Middle frontal gyrus (tissue), 1 donor: ENCODE data around the gene LGR6.
"Not testable (repeated sequence)": the region's sequence is repeated elsewhere in the genome, so short reads cannot be mapped to it uniquely, and the experiment has no call there.

Experiments used
- DNase-seq: peaks from one replicate; pipeline ENCODE4 v3.0.0-alpha.2; 2015; ENCODE audit warnings: low spot score; ENCODE audit errors: extremely low spot score

The LGR6 gene

DNA sequence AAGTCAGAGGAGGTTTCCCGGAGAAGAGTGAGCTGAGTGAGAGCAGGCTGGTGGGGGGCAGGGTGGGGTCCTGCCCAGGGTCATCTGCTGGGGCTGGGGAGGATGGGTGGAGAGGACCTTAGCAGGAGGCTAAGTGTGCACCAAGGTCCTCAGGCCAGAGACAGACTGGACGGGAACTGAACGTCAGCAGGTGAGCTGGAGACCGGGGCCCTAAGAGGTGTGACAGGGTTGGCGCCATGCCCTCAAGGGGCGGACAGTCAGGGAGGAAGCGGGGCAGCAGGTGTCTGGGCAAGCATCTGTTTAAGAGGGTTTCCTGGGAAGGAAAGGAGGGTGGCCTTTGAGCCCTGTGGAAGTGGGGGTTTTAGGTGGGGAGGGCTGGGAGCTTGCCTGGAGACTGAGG lies 19.6 kb upstream of the LGR6 start:
- DNase-seq = no peak

DNA sequence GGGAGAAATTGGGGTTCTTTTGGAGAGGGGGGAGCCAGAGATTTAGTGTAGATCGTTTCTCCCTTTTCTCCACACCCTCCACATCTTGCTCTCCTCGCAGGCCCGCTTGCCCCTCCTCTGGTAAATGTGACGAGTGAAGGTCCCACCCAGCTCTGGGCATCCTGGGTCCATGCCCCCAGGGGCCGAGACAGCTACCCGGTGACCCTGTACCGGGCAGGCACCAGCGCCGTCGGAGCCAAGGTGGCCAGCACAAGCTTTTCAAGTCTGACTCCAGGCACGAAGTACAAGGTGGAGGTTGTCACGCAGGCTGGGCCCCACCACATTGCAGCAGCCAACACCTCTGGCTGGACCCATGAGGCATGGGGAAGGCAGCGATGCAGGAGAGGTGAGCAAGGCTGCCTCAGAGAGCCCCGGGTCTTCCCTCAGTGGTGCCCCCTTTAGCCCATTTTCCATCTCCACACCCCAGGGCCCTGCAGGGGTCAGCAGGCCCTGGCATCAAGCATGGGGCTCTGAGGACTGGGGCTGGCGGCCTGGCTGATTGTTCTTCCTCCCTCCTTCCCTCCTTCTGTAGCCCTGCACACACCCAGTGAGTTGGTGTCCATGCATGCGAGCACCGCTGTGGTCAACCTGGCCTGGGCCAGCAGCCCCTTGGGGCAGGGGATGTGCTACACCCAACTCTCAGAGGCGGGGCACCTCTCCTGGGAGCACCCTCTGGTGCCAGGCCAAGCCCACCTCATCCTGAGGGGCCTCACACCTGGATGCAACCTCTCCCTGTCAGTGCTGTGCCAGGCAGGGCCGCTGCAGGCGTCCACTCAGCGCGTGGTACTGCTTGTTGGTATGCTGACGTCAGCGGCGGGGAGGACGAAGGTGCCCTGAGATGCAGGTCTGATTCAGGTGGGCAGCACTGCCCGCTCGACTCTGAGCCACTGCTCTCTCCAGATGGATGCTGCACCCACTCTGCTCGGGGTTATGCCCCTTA lies 16.4 kb upstream of the LGR6 start:
- DNase-seq = no peak

DNA sequence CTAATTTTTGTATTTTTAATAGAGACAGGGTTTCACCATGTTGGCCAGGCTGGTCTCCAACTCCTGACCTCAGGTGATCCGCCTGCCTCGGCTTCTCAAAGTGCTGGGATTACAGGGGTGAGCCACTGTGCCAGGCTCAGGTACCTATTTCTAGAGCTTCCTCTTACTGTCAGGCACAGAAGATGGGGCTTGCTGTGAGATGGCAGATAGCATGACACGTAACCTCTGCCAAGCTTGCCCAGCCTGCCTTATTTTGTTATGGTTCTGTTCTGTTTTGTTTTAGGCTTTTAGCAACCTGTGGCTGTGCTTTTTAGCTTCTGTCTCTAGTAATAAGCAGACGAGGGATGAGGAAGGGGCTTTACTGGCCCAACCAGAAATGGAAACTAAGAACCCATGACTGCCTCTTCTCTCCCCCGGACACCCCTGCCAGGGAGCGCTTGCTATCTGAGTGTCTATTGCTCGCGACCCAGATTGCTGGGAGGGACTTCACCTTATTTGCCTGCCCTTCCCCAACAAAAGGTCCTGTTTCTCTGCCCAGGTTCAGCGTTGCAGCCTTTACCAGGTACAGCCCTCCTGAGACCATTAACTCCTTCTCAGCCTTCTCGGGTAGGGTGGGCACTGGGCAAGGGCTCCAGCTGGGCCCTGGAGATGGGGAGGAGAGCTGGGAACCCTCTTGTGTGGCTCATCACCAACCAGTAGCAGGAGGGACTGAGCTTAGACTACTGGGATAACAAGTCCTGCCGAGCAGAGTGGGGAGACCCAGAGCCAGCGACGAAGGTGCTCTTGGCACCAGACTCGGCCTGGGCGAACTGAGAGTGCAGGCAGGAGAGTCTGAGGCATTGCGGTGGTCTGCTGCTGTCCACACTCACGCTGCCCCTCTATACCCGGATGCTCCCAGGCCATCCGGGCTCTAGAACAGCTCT lies 13.5 kb upstream of the LGR6 start:
- no peak for DNase-seq

DNA sequence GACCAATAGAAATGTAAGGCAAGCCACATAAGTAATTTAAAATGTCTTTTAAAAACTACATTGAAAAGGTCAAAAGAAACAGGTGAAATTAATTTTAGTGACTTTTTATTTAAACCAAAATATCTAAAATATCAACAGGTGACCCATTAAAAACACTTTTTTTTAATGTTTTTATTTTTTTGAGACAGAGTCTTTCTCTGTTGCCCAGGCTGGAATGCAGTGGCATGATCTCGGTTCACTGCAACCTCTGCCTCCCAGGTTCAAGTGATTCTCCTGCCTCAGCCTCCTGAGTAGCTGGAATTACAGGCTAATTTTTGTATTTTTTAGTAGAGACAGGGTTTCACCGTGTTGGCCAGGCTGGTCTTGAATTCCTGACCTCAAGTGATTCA lies 12.9 kb upstream of the LGR6 start:
- DNase-seq = not testable (repeated sequence)

- no peak for DNase-seq
Observed at GRCh38 chr1:202181586-202181985, 12.0 kb upstream of the LGR6 start.

- no peak for DNase-seq
Observed at GRCh38 chr1:202182040-202182877, 11.3 kb upstream of the LGR6 start.

- DNase-seq = peak; percentile 35
Observed at GRCh38 chr1:202184750-202185460, 8.7 kb upstream of the LGR6 start.

DNA sequence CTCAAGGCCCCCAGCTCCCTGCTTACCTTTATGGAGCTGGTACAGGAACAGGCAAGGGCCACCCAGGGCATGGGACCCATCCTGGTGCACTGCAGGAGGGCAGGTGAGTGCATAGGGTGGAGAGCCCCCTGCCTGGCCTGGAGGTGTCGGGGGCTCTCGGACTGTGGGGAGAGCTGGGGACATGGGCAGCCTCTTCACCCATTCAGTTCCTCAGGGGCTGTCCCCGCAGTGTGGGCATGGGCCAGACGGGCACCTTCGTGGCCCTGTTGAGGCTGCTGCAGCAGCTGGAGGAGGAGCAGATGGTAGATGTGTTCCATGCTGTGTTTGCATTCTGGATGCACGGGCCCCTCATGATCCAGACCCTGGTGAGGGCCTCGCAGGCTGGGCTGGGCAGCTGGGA lies 7.3 kb upstream of the LGR6 start:
- DNase-seq = no peak

- no peak for DNase-seq
Observed at GRCh38 chr1:202187041-202187671, 6.4 kb upstream of the LGR6 start.

GRCh38 chr1:202187697-202188407 lies 5.7 kb upstream of the LGR6 start:
- no peak for DNase-seq

- DNase-seq = no peak
Observed at GRCh38 chr1:202189001-202189790, 4.4 kb upstream of the LGR6 start.

DNA sequence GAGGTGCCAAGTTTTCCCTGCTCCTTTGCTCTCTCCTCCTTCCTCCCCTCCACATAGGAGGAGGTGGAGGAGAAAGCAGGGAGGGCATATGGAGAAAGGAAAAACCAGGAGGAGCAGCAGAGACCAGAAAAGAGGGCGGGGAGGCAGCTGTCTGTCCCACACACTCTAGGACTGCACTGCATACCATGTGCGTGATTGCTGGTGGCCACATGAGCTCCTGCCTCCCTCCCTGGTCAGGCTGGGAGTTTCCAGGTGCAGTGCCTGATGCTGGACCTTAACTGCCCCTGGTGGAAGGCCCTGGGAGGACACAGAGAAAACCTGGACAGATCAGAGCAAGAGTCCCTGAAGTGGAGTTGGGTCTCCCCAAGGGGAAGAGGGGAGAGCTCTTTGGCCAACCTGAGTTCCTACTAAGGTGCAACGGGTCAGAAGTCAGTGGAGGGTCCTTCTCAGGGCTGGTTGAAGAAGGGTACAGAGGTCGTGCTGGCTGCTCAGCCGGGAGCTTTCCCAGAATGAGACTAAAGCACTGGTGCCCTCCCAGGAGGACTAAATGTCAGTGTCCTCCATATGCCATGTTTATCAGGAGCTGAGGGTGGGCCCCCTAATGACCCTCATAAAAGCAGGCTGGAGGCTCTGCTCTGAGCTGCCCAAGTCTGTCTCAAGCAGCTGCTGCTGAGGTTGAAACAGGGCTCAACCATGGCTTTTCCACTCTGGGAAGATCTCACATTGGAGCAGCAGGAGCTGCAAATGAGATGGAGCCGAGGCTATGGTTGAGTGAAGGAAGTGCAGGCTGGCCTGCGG lies 3.5 kb upstream of the LGR6 start:
- DNase-seq = no peak

DNA sequence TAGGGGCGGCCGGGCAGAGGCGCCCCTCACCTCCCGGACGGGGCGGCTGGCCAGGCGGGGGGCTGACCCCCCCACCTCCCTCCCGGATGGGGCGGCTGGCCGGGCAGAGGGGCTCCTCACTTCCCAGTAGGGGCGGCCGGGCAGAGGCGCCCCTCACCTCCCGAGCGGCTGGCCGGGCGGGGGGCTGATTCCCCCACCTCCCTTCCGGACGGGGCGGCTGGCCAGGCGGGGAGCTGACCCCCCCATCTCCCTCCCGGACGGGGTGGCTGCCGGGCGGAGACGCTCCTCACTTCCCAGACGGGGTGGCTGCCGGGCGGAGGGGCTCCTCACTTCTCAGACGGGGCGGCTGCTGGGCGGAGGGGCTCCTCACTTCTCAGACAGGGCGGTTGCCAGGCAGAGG lies 2.2 kb upstream of the LGR6 start:
- not testable (repeated sequence) for DNase-seq

DNA sequence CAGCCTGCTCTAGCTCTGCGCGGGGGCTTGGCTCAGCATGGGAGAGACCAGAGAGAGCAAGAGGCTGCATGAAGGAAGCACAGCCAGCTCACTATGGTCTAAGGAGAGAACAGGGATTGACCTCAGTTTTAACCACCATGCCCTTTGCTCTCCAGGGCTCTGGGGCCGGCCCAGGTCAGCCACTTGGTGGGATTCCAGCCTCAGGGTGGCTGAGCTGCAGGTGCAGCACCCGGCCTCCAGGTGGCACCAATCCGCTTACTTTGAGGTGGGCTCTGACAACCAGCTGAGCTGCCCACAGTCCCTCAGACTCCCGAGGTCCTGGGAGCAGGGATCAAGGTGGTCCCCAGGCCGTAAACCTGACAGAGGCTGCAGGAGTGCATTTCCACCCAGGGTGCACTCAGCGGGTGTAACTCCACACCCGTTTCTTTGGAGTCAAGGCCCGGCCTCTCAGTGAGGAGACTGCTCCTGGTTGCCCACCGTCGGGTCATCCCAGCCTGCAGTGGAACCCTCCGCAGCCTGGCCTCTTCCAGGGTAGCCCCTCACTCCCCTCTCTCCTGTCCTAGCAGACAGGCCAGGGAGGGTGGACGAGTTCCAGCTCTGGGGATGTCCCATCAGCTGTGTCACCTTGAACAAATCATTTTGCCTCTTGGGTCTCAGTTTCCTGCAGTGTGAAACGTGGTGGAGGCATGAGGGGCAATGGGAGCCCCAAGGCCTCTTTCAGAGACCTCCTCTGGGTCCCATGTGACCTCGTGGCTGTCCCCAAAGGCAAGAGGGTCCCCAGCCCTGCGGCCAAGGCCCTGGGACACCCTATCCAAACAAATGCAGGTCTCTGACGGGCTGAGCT lies 607 bp upstream of the LGR6 start:
- DNase-seq = no peak

DNA sequence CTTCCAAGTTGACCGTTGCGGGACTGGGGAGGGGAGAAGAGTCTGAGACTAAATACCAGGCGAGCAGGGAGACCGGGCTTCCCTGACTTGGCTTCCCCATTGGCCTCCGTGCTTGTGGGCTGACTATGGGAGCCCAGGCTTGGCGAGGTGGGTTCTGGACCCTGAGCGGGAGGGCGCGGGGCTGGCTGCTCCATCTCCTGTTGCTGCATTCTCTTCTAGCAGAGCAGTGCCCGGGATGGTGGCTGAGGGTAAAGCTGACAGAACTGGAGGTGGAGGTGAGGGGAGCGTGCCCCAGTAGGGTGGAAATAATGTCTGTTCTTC lies 689 bp downstream of the LGR6 start:
- DNase-seq = no peak

GRCh38 chr1:202197653-202198365 lies 4.2 kb downstream of the LGR6 start:
- DNase-seq = no peak

GRCh38 chr1:202198366-202198724 lies 4.7 kb downstream of the LGR6 start:
- DNase-seq = no peak
